Liver (tissue), 9 donors: ENCODE measurements around the gene CLDN5. TPM values are rescaled to one million over a fixed set of nuclear protein-coding genes. Genes with fewer than 3 reads are reported as not detected.

Source experiments
- DNase-seq: peaks from one replicate; pipeline ENCODE4 v3.0.0-alpha.2; 2017; ENCODE audit warnings: low spot score
- H3K27ac ChIP-seq, 2 donors: one replicate each; pipeline ENCODE4 v1.7.0; 2013; ENCODE audit warnings: inconsistent platforms in 2 of 2, low read length in 2 of 2, control low read depth in 1 of 2, low read depth in 1 of 2, mild to moderate bottlenecking in 1 of 2
- H3K27me3 ChIP-seq, 4 donors: one replicate each; pipeline versions ENCODE4 v1.6.1 to v1.7.0; 2013; ENCODE audit warnings: low read length in 3 of 4, inconsistent platforms in 1 of 4, mild to moderate bottlenecking in 1 of 4, moderate library complexity in 1 of 4; ENCODE audit not compliant: control insufficient read depth in 4 of 4, insufficient read depth in 4 of 4
- H3K36me3 ChIP-seq, 4 donors: one replicate each; pipeline versions ENCODE4 v1.6.1 to v1.7.0; 2013; ENCODE audit warnings: low read length in 3 of 4, mild to moderate bottlenecking in 3 of 4, low read depth in 1 of 4, moderate library complexity in 1 of 4; ENCODE audit not compliant: control insufficient read depth in 4 of 4, insufficient read depth in 3 of 4
- H3K4me1 ChIP-seq, 4 donors: one replicate each; pipeline versions ENCODE4 v1.6.1 to v1.7.0; 2013; ENCODE audit warnings: low read length in 3 of 4, mild to moderate bottlenecking in 3 of 4, moderate library complexity in 1 of 4; ENCODE audit not compliant: control insufficient read depth in 4 of 4, insufficient read depth in 4 of 4
- H3K4me3 ChIP-seq, 3 donors: one replicate each; pipeline versions ENCODE4 v1.6.1 to v1.7.0; 2013; ENCODE audit warnings: low read length in 3 of 3, control low read depth in 1 of 3, low read depth in 1 of 3, mild to moderate bottlenecking in 1 of 3
- H3K9ac ChIP-seq, 2 donors: one replicate each; pipeline ENCODE4 v1.7.0; 2013; ENCODE audit warnings: low read length in 2 of 2, mild to moderate bottlenecking in 2 of 2, moderate library complexity in 2 of 2, control low read depth in 1 of 2, low read depth in 1 of 2
- H3K9me3 ChIP-seq, 4 donors: one replicate each; pipeline versions ENCODE4 v1.6.1 to v1.7.0; 2013; ENCODE audit warnings: low read length in 3 of 4; ENCODE audit not compliant: control insufficient read depth in 4 of 4
- ATF3 ChIP-seq: IDR thresholded peaks from 2 replicates; pipeline ENCODE4 v1.6.1; 2016; ENCODE audit warnings: antibody characterized with exemption
- EGR1 ChIP-seq, 2 donors: IDR thresholded peaks; 2 replicates each; pipeline ENCODE4 v1.6.1; 2016 to 2018; ENCODE audit warnings: antibody characterized with exemption in 2 of 2, low read depth in 2 of 2
- FOXA1 ChIP-seq: IDR thresholded peaks from 2 replicates; pipeline ENCODE4 v1.6.1; 2016; ENCODE audit warnings: antibody characterized with exemption
- FOXA2 ChIP-seq: IDR thresholded peaks from 2 replicates; pipeline ENCODE4 v1.6.1; 2016; ENCODE audit warnings: antibody characterized with exemption
- GABPA ChIP-seq, 2 donors: IDR thresholded peaks in 1 of 2; conservative IDR thresholded peaks in 1 of 2; 2 replicates each; pipeline ENCODE4 v1.6.1; 2016; ENCODE audit warnings: antibody characterized with exemption in 2 of 2, mild to moderate bottlenecking in 1 of 2, moderate library complexity in 1 of 2
- HNF4A ChIP-seq, 2 donors: conservative IDR thresholded peaks; 2 replicates each; pipeline ENCODE4 v1.6.1; 2016; ENCODE audit warnings: antibody characterized with exemption in 2 of 2, mild to moderate bottlenecking in 2 of 2
- HNF4G ChIP-seq: IDR thresholded peaks from 2 replicates; pipeline ENCODE4 v1.6.1; 2016; ENCODE audit warnings: antibody characterized with exemption
- JUND ChIP-seq, 2 donors: IDR thresholded peaks; 2 replicates each; pipeline ENCODE4 v1.6.1; 2016; ENCODE audit warnings: antibody characterized with exemption in 2 of 2
- MAX ChIP-seq: IDR thresholded peaks from 2 replicates; pipeline ENCODE4 v1.6.1; 2016; ENCODE audit warnings: antibody characterized with exemption
- NR2F2 ChIP-seq: IDR thresholded peaks from 2 replicates; pipeline ENCODE4 v1.6.1; 2016; ENCODE audit warnings: antibody characterized with exemption
- RAD21 ChIP-seq, 2 donors: IDR thresholded peaks; 2 replicates each; pipeline ENCODE4 v1.6.1; 2016; ENCODE audit warnings: antibody characterized with exemption in 2 of 2, mild to moderate bottlenecking in 2 of 2
- RXRA ChIP-seq, 2 donors: IDR thresholded peaks; 2 replicates each; pipeline ENCODE4 v1.6.1; 2017 to 2018; ENCODE audit warnings: antibody characterized with exemption in 2 of 2, mild to moderate bottlenecking in 1 of 2
- SP1 ChIP-seq: IDR thresholded peaks from 2 replicates; pipeline ENCODE4 v1.6.1; 2018; ENCODE audit warnings: antibody characterized with exemption, mild to moderate bottlenecking
- YY1 ChIP-seq: IDR thresholded peaks from 2 replicates; pipeline ENCODE4 v1.6.1; 2016; ENCODE audit warnings: antibody characterized with exemption, mild to moderate bottlenecking
- ZBTB33 ChIP-seq: IDR thresholded peaks from 2 replicates; pipeline ENCODE4 v1.6.1; 2016; ENCODE audit warnings: antibody characterized with exemption
- WGBS: extraction: QIAGEN DNeasy Blood & Tissue Kit; methylation state at CpG from one replicate; pipeline ENCODE4 v1.1.7; 2013; 5-methylcytosine and 5-hydroxymethylcytosine counted together
- polyA plus RNA-seq, 2 donors: library from polyadenylated mRNA; stranded (reverse) in 1 of 2; unstranded in 1 of 2; fragments of 200-250 nt in 1 of 2; fragments of >200 nt in 1 of 2; fragmentation: Nextera tagmentation in 1 of 2; extraction: Ambion mirVana in 1 of 2; gene quantifications; one replicate each; pipeline versions ENCODE4 v1.2.1 to v1.2.3, GENCODE V29; 2013 to 2015
- total RNA-seq, 2 donors: library from RNA; depleted of rRNA; stranded (reverse); fragments of >200 nt; gene quantifications; one replicate each; pipeline ENCODE4 v1.2.3, GENCODE V29; 2014
- donor health status: healthy.
- donor health status: healthy.
- donor health status: healthy.
- donor health status: healthy.
- donor health status: healthy.

Gene CLDN5
- total and polyA plus RNA-seq, 4 donors: 15.6 to 31.5 (median 22.4) TPM

GRCh38 chr22:19499236-19499879 is 24.9 kb downstream of the CLDN5 start (continued):
- TF ChIP-seq GABPA (IDR thresholded peaks at IDR 0.05 in 1 of 2, conservative IDR thresholded peaks at IDR 0.05 in 1 of 2): no peak
- TF ChIP-seq YY1: no peak
- TF ChIP-seq NR2F2: no peak

GRCh38 chr22:19498866-19499190 is 25.4 kb downstream of the CLDN5 start:
- Histone ChIP-seq H3K27ac (no peak overlapping the region), H3K4me3 (no peak overlapping the region), H3K27me3 (no peaks in the 10 kb centered on the region), H3K9ac (no peak overlapping the region), H3K36me3 (no peaks in the 10 kb centered on the region), H3K4me1 (no peaks in the 10 kb centered on the region), H3K9me3 (no peaks in the 10 kb centered on the region)
- 99% methylated on average over 3 of the region's 3 CpGs for WGBS
- TF ChIP-seq FOXA2 (no peak), MAX (no peak), HNF4G (no peak), HNF4A (conservative IDR thresholded peaks at IDR 0.05) (no peak), FOXA1 (no peak), SP1 (no peak), GABPA (IDR thresholded peaks at IDR 0.05 in 1 of 2, conservative IDR thresholded peaks at IDR 0.05 in 1 of 2) (no peak), ZBTB33 (no peak), JUND (IDR thresholded peaks at IDR 0.05) (no peak)
- no peak for DNase-seq

GRCh38 chr22:19498154-19498865 is 25.9 kb downstream of the CLDN5 start:
- DNase-seq: no peak
- Histone ChIP-seq H3K27ac (no peak overlapping the region), H3K4me3 (no peak overlapping the region), H3K36me3 (no peaks in the 10 kb centered on the region), H3K27me3 (no peaks in the 10 kb centered on the region), H3K9ac (no peak overlapping the region), H3K9me3 (no peaks in the 10 kb centered on the region), H3K4me1 (no peaks in the 10 kb centered on the region)
- 97% methylated on average over 7 of the region's 7 CpGs for WGBS
- TF ChIP-seq JUND (IDR thresholded peaks at IDR 0.05) (no peak), GABPA (IDR thresholded peaks at IDR 0.05 in 1 of 2, conservative IDR thresholded peaks at IDR 0.05 in 1 of 2) (no peak), NR2F2 (no peak), ATF3 (no peak), FOXA1 (no peak), YY1 (no peak), RXRA (IDR thresholded peaks at IDR 0.05) (no peak), HNF4G (no peak)

GRCh38 chr22:19497245-19497644 is 27.0 kb downstream of the CLDN5 start:
- no peak overlapping the region for H3K9ac ChIP-seq
- H3K27me3 ChIP-seq: no peaks in the 10 kb centered on the region
- DNase-seq: no peak
- H3K4me1 ChIP-seq: no peaks in the 10 kb centered on the region
- 80% methylated on average over 3 of the region's 3 CpGs for WGBS
- H3K27ac ChIP-seq: no peak overlapping the region
- H3K4me3 ChIP-seq: no peak overlapping the region
- H3K36me3 ChIP-seq: no peaks in the 10 kb centered on the region
- TF ChIP-seq EGR1 (IDR thresholded peaks at IDR 0.05; ENCODE audit: low read depth in 2 of 2) (no peak), RAD21 (IDR thresholded peaks at IDR 0.05) (no peak), SP1 (no peak)
- H3K9me3 ChIP-seq: no peaks in the 10 kb centered on the region
